Lung (tissue), 12 donors: ENCODE results near the gene NKAIN1. TPM values are rescaled to one million over a fixed set of nuclear protein-coding genes. Genes with fewer than 3 reads are reported as not detected.

Source experiments
- ATAC-seq: fragments of 200-7000 bp; cut with Tn5 transposase; one replicate; pipeline ENCODE4 v1.9.1; 2020; ENCODE audit warnings: moderate number of reproducible peaks; ENCODE audit not compliant: insufficient read depth, low FRiP score
- DNase-seq, 3 donors: peaks; one replicate each; pipeline ENCODE4 v3.0.0-alpha.2; 2013 to 2017
- H3K27ac ChIP-seq, 2 donors: one replicate each; pipeline ENCODE4 v1.5.1; 2013; ENCODE audit warnings: mild to moderate bottlenecking in 2 of 2, moderate library complexity in 2 of 2, control low read depth in 1 of 2, inconsistent platforms in 1 of 2, low read depth in 1 of 2, low read length in 1 of 2
- H3K27me3 ChIP-seq, 3 donors: one replicate each; pipeline ENCODE4 v1.5.1; 2013; ENCODE audit warnings: low read length in 2 of 3; ENCODE audit not compliant: control insufficient read depth in 3 of 3, insufficient read depth in 3 of 3
- H3K36me3 ChIP-seq, 4 donors: one replicate each; pipeline ENCODE4 v1.5.1; 2013; ENCODE audit warnings: low read length in 4 of 4, mild to moderate bottlenecking in 1 of 4, moderate library complexity in 1 of 4; ENCODE audit not compliant: control insufficient read depth in 4 of 4, insufficient read depth in 4 of 4
- H3K4me1 ChIP-seq, 5 donors: one replicate each; pipeline ENCODE4 v1.5.1; 2013; ENCODE audit warnings: low read length in 5 of 5, mild to moderate bottlenecking in 2 of 5, moderate library complexity in 1 of 5; ENCODE audit not compliant: control insufficient read depth in 5 of 5, insufficient read depth in 5 of 5
- H3K4me3 ChIP-seq: one replicate; pipeline ENCODE4 v1.5.1; 2013; ENCODE audit warnings: mild to moderate bottlenecking, control low read depth, moderate library complexity
- H3K9ac ChIP-seq, 2 donors: one replicate each; pipeline ENCODE4 v1.5.1; 2013; ENCODE audit warnings: low read length in 2 of 2, control low read depth in 1 of 2; ENCODE audit not compliant: insufficient read depth in 1 of 2
- H3K9me3 ChIP-seq, 4 donors: one replicate each; pipeline ENCODE4 v1.5.1; 2013; ENCODE audit warnings: low read length in 3 of 4, mild to moderate bottlenecking in 1 of 4, moderate library complexity in 1 of 4; ENCODE audit not compliant: control insufficient read depth in 4 of 4, insufficient read depth in 3 of 4
- CTCF ChIP-seq: IDR thresholded peaks from 2 replicates; pipeline ENCODE4 v1.5.1; 2012; ENCODE audit warnings: mild to moderate bottlenecking; ENCODE audit errors: control extremely low read depth, extremely low read depth
- WGBS, 2 donors: extraction: QIAGEN DNeasy Blood & Tissue Kit; methylation state at CpG; one replicate each; pipeline ENCODE4 v1.1.7; 2013; 5-methylcytosine and 5-hydroxymethylcytosine counted together
- polyA plus RNA-seq, 2 donors: library from polyadenylated mRNA; stranded (reverse); fragments of 200-250 nt; gene quantifications; one replicate each; pipeline ENCODE4 v1.2.1, GENCODE V29; 2013
- total RNA-seq, 2 donors: library from RNA; depleted of rRNA in 1 of 2; stranded (reverse); fragments of >200 nt in 1 of 2; gene quantifications; one replicate each; pipeline ENCODE4 v1.2.1, GENCODE V29; 2014 to 2021
- donor health status: control.
- donor health status: control.
- donor health status: Bipolar disorder and iron deficiency.
- donor health status: healthy.
- donor health status: DM: yes; HTN: yes; CAD: no.

NKAIN1 gene
- total and polyA plus RNA-seq, 4 donors, result 0.03 TPM; not detected in 3

GRCh38 chr1:31170486-31170735 lies 69.3 kb downstream of the NKAIN1 start:
- Histone ChIP-seq H3K36me3 (no peaks in the 10 kb centered on the region), H3K4me1 (peaks cover 0 to 4% (median 0%) of the 10 kb centered on the region in 5 donors), H3K9me3 (no peaks in the 10 kb centered on the region), H3K27me3 (no peaks in the 10 kb centered on the region), H3K4me3 (no peak overlapping the region), H3K27ac (peak overlapping the region in 1 of 2 donors; percentile 44), H3K9ac (no peak overlapping the region)
- 89 to 90% methylated on average over 4 of the region's 4 CpGs for WGBS, 2 donors
- DNase-seq (no peak), ATAC-seq (no peak)
- TF ChIP-seq CTCF, result no peak

GRCh38 chr1:31166462-31166861 lies 73.2 kb downstream of the NKAIN1 start:
- Histone ChIP-seq H3K4me1 (peaks cover 0 to 4% (median 0%) of the 10 kb centered on the region in 5 donors), H3K9me3 (no peaks in the 10 kb centered on the region), H3K4me3 (no peak overlapping the region), H3K9ac (no peak overlapping the region), H3K27me3 (no peaks in the 10 kb centered on the region), H3K27ac (no peak overlapping the region), H3K36me3 (no peaks in the 10 kb centered on the region)
- 72 to 78% methylated on average over 8 of the region's 8 CpGs for WGBS, 2 donors
- no peak for ATAC-seq
- TF ChIP-seq CTCF, result no peak
- DNase-seq, result no peak

- Histone ChIP-seq H3K4me1 (no peaks in the 10 kb centered on the region), H3K9me3 (no peaks in the 10 kb centered on the region), H3K27me3 (no peaks in the 10 kb centered on the region), H3K9ac (no peak overlapping the region), H3K4me3 (no peak overlapping the region), H3K27ac (no peak overlapping the region), H3K36me3 (no peaks in the 10 kb centered on the region)
- 71 to 86% methylated on average over 5 of the region's 5 CpGs for WGBS, 2 donors
- DNase-seq (no peak), ATAC-seq (no peak)
- no peak for TF ChIP-seq CTCF
Measured at GRCh38 chr1:31164291-31164690, 75.4 kb downstream of the NKAIN1 start.

- TF ChIP-seq CTCF, result no peak
- no peaks in the 10 kb centered on the region for H3K36me3 ChIP-seq
- no peaks in the 10 kb centered on the region for H3K4me1 ChIP-seq
- no peaks in the 10 kb centered on the region for H3K27me3 ChIP-seq
- DNase-seq (no peak), ATAC-seq (no peak)
- WGBS, 2 donors, result 85 to 93% methylated on average over 8 to 9 of the region's 9 CpGs
- no peaks in the 10 kb centered on the region for H3K9me3 ChIP-seq
- no peak overlapping the region for H3K27ac ChIP-seq
- no peak overlapping the region for H3K9ac ChIP-seq
- H3K4me3 ChIP-seq, result no peak overlapping the region
Measured at GRCh38 chr1:31163866-31164265, 75.8 kb downstream of the NKAIN1 start.
